ENCODE results near the gene ZC3H7A.

Gene ZC3H7A

DNA sequence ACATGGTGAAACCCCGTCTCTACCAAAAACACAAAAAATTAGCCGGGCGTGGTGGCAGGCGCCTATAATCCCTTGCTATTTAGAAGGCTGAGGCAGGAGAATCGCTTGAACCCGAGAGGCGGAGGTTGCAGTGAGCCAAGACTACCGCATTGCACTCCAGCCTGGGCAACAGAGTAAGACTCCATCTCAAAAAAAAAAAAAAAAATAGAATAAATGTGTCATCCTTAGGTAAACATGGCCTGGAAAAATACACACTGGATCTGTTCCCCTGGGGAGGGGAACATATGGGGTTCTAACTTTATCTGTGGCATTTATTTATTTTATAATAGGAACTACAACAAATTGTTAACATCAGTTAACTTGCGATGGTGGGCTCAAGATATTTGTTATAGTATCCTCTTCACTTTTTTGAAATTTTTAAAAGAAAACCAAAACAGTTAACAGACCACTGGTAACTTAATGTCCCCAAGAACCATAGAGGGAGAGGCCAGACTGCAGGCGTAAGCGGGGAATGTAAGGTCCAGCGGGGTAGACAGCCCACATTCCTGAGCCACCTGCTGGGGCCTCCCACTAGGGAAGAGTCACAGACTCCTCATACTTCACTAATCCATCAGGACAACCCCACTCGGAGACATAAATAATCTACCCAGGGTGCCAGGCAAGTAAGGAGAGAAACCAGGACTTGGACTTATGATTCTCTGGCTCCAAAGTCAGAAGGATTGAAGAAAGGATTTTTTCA, 41.9 kb downstream of the ZC3H7A start:
- TF ChIP-seq, protein P1, sequence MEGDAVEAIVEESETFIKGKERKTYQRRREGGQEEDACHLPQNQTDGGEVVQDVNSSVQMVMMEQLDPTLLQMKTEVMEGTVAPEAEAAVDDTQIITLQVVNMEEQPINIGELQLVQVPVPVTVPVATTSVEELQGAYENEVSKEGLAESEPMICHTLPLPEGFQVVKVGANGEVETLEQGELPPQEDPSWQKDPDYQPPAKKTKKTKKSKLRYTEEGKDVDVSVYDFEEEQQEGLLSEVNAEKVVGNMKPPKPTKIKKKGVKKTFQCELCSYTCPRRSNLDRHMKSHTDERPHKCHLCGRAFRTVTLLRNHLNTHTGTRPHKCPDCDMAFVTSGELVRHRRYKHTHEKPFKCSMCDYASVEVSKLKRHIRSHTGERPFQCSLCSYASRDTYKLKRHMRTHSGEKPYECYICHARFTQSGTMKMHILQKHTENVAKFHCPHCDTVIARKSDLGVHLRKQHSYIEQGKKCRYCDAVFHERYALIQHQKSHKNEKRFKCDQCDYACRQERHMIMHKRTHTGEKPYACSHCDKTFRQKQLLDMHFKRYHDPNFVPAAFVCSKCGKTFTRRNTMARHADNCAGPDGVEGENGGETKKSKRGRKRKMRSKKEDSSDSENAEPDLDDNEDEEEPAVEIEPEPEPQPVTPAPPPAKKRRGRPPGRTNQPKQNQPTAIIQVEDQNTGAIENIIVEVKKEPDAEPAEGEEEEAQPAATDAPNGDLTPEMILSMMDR (IDR thresholded peaks at IDR 0.05; ENCODE audit: low read depth, low read length, missing control alignments) = no peak
- DNase-seq (ENCODE audit: extremely low read depth, low read depth) = no peak
- no peak overlapping the region for H3K4me3 ChIP-seq (replicated peaks; ENCODE audit: low read depth, low read length)

DNA sequence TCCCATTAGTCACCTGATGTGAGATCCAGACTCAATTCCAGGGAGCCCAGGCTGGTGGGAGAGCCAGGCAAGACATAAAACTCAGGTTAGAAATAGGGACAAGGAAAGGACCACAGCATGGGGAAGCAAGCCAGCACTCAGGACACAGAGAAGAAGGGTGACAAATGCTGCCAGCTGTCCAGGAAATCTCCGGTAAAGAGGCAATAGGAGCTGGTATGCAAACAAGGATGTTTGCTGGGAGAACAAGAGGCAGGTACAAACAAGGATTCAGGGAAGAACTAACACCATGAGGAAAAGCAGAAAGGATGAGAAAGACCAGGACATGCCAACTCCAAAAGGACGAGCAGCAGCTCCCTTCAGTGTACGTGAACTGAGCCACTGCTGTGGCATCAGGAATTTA, 44.2 kb downstream of the ZC3H7A start:
- DNase-seq (ENCODE audit: extremely low read depth, low read depth) = no peak
- no peak overlapping the region for H3K4me3 ChIP-seq (replicated peaks; ENCODE audit: low read depth, low read length)
- TF ChIP-seq, protein P1 (IDR thresholded peaks at IDR 0.05; ENCODE audit: low read depth, low read length, missing control alignments) = no peak

- TF ChIP-seq, protein P1 (IDR thresholded peaks at IDR 0.05; ENCODE audit: low read depth, low read length, missing control alignments) = no peak
- no peak for DNase-seq (ENCODE audit: extremely low read depth, low read depth)
- no peak overlapping the region for H3K4me3 ChIP-seq (replicated peaks; ENCODE audit: low read depth, low read length)
Observed at GRCh38 chr16:11750056-11750455, 47.0 kb downstream of the ZC3H7A start.

DNA sequence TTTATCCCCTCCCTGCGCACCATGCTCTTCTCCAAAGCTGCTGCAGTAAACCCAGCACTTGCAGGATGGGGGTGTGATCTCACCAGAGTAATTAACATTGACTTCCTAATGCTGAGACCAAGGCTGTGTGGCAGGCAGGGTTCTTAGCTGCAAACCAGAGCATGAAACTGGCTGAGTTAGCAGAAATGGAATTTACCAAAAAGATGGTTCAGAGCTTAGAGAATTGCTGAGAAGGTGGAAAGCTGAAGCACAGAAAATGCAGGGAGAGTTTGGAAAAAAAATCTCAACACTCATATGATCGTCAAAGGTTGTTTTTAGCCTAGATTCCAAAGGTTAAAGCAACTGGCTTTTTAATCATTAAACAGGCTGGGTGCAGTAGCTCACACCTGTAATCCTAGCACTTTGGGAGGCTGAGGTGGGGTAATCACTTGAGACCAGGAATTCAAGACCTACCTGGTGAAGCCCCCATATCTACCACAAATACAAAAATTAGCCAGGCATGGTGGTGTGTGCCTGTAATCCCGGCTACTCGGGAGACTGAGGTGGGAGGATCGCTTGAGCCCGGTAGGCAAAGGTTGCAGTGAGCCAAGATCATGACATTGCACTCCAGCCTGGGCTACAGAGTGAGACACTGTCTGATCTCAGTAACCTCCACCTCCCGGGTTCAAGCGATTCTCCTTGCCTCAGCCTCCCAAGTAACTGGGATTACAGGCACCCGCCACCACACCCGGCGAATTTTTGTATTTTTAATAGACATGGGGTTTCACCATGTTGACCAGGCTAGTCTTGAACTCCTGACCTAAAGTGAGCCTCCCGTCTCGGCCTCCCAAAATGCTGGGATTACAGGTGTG, 48.4 kb downstream of the ZC3H7A start:
- TF ChIP-seq, protein P1 (IDR thresholded peaks at IDR 0.05; ENCODE audit: low read depth, low read length, missing control alignments) = no peak

DNA sequence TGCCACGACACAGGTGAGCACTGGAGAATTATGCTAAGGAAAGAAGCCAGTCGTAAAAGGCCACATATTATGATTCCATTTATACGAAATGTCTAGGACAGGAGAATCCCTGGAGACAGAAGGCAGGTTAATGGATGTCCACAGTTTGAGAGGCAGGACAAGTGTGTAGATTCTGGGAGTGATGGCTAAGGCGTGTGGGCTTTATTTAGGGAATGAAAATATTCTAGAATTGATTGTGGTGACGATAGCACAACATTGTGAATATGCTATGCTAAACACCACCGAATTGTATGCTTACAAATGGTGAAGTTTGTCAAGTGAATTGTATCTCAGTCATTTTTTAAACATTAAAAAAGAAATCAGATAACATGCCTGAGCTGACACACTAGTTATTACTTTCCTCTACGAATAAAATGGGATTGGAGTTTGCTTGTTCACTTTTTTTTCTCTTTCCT, 49.1 kb downstream of the ZC3H7A start:
- DNase-seq (ENCODE audit: extremely low read depth, low read depth) = no peak
- TF ChIP-seq, protein P1 (IDR thresholded peaks at IDR 0.05; ENCODE audit: low read depth, low read length, missing control alignments) = no peak
- no peak overlapping the region for H3K4me3 ChIP-seq (replicated peaks; ENCODE audit: low read depth, low read length)

More for the DNA sequence above, 48.4 kb downstream of the ZC3H7A start:
- no peak overlapping the region for H3K4me3 ChIP-seq (replicated peaks; ENCODE audit: low read depth, low read length)
- no peak for DNase-seq (ENCODE audit: extremely low read depth, low read depth)

DNA sequence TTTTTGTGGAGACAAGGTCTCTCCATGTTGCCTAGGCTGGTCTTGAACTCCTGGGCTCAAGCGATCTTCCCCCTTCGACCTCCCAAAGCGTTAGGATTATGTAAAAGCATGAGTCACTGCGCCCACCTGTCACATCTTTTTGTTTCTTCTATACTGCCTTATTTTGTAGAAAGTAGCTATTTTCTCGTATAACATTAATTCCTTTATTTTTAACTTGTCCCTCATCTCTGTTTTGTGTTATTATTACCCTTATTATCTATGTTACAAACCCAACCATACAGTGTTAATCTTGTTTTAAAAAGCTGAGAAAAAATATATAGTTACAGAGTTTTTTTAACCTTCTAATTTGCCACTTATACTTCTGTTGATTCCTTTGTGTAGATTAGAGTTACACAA, 53.0 kb downstream of the ZC3H7A start:
- DNase-seq (ENCODE audit: extremely low read depth, low read depth) = no peak
- no peak overlapping the region for H3K4me3 ChIP-seq (replicated peaks; ENCODE audit: low read depth, low read length)
- TF ChIP-seq, protein P1 (IDR thresholded peaks at IDR 0.05; ENCODE audit: low read depth, low read length, missing control alignments) = no peak
